CD4-positive, alpha-beta T cell treated with Interferon gamma for 1 hour (primary cell): ENCODE measurements around the gene LYRM2.
A peak's percentile ranks its signal among the peaks of the same experiment; 100 is the strongest.

Experiments
- DNase-seq: peaks from one replicate; pipeline ENCODE4 v3.0.0-alpha.2; 2020

LYRM2 gene, protein sequence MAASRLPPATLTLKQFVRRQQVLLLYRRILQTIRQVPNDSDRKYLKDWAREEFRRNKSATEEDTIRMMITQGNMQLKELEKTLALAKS

GRCh38 chr6:89638320-89639195 is at the start of gene LYRM2:
Gene LYRM2 (minus strand): TSS chr6:89638747. CDS start chr6:89638716, 31 bp downstream.
- DNase-seq = peak; percentile 87

DNA sequence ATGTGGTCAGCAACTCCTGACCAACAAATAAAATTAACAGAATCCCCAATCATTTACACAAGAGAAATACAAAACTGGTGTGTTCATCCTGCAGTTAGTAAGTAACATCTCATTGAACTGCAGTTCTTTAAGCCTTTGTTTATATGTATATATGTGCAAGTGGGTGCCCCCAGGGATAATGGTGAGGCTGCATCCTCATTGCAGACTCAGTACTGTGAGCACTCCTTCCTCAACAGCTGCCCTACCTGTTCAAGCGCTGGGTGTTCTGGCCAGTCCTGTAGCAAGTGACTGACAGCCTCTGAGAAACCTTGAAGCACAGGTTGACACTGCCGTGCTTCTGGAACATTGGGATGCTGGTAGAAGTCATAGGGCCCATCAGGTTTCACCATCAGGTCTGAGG is 49.8 kb upstream of the LYRM2 start:
- no peak for DNase-seq

- DNase-seq = no peak
Measured at GRCh38 chr6:89685311-89685710, 46.8 kb upstream of the LYRM2 start.

DNA sequence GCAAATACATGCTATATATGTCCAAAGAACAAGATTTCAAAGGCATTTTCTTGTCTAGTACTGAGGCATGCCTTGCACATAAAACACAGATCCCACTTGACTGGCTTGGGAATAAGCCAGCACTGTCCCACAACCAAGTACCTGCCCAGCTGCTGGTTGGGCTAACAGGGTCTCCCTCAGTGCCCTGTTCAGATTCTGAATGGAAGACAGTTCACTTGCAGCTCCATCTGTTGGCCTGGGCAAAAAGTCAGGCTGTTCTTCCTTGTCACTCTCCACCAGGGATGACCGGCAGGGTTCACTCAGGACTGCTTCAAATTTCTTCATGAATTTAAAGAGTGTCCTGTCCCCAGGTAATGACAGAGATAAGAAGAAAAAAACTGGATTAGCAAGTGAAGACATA is 44.4 kb upstream of the LYRM2 start:
- no peak for DNase-seq

DNA sequence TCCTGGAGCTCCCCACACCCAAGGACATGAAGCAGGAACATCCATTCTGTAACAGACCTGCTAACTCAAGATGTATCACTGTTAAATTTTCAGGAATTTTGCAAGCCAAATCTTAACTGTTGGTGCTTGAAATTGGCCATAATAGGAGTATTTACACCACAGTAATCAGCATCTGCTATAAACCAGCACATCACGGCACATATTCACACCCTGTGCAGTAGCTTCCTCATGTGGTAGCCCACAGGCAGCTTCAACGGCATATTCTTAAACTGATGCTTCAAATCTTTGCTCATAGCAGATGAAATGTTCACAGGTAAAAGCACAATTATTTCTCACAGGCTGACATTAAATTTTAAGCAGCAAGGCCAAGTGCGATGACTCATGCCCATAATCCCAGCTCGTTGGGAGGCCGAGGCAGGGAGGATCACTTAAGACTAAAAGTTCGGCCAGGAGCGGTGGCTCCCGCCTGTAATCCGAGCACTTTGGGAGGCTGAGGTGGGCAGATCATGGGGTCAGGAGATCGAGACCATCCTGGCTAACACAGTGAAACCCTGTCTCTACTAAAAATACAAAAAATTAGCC is 43.5 kb upstream of the LYRM2 start:
- DNase-seq = no peak

DNA sequence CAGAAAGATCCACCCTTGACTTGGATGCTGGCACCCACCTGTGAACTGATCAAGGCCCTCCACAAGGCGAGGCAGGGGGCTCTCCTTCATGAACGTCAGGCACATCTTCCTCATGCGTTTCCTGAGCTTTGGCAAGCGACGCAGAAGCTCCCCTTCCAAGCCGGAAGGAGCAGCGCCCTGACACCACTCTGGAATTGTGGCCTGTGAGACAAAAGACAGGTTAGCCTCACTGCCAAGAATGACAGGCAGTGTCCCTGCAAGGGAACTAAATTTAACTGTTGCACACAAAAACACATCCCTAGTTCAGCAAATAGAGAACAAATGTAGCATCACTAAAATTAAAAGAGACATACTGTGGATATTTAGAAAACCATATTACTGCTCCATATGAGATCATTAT is 42.0 kb upstream of the LYRM2 start:
- DNase-seq = no peak

GRCh38 chr6:89680150-89680549 is 41.6 kb upstream of the LYRM2 start:
- DNase-seq = no peak

DNA sequence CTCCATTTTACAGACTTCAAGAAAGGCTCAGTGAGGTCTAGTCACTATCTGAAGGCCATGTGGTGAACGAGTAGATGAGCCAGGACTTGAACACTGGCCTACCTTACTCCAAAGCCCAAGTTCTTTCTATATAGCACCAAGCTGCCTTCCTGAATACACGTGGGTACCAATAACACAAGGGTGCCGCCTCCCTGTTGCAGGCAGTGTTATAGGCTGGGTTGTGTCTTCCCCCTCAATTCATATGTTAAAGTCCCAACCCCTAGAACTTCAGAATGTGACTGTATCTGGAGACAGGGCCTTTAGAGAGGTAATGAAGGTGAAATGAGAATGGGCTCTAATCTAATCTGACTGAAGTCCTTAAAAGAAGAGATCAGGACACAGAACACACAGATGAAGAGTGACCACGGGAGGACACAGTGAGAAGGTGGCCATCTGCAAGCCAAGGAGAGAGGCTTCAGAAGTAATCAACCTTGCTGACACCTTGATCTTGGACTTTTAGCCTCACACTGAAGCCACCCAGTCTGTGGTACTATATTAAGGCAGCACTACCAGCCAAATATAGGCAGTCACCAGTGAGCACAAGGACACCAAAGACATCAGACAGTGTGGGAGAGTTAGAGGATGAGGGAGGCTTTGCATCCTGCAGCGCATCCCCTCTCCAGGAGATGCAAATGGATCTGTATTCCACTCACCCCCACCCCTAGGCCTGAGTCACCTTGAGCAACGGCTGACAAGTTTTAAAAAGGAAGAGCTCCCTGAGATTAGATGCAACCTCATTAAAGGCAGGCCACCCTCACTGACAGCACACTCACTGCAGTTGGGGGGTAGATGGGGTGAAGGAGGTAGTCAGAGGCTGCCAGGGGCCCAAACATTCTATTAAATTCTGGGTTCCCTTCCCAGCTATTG is 40.9 kb upstream of the LYRM2 start:
- DNase-seq = no peak

DNA sequence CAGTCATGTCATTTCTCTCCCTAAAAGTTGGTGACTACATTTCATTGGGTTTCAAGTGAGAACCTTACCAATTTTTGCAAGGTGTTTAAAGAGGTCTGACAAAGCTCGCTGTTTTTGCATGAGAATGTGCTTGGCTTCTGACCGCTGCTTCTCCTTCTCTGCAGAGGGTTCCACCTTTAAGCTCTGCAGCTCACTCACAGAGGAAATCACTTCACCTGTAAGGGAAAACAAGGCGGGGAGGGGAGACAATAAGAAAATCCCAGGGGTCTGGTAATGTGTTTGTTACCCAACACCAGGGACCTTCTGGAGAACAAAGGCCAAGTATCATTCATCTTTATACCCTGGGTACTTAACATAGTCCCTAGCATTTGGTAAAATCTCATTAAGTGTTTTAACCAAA is 40.0 kb upstream of the LYRM2 start:
- no peak for DNase-seq

- DNase-seq = no peak
Measured at GRCh38 chr6:89675949-89676748, 37.6 kb upstream of the LYRM2 start.

GRCh38 chr6:89670935-89671565 is 32.5 kb upstream of the LYRM2 start:
- no peak for DNase-seq

DNA sequence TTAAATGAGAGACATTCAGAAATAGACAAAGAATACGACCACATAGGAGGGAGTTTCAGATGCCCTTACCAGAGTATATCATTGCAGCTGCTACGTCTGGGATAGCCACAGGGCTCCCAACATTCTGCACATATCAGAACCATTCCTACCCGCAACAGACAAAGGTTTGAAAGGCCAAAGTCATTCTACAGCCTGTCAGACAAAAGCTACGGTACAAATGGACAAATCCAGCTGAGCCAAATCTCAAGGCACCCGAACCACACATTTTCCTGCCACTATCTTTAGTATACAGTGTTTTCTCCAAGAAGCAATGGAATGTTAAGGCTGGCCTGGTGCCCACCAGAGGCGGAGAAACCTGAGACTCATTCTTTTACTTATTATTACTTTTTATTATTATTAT is 30.5 kb upstream of the LYRM2 start:
- DNase-seq = no peak

DNA sequence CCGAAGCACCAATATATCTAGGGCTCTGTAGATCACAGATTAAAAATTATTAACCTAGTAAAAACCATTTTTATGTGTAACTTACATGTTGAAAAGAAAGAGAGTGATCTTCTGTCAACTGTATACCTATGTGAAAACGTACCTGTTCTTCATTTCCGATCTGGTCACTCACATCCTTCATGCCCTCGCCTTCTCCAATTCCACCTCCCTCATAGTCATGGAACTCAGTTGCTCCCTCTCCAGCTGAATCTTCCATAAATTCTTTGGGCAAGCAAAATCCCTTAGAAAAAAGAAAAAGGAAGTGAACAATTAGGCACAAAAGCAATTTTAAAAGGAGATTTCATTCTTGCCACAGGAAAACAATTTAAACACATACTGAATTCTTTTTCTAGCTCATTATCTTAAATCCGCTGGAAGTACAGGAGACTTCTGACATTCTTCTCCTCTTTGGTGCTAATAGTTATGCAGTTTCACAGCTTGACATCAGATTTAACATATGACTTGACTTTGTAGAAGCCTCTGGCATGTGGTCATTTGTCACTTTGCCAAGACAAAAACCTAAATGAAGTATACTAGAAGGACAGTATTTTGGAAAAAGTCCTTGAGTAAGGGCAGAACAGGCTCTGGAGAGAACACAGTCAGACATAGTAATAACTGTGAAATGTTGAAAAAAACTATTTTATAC is 29.5 kb upstream of the LYRM2 start:
- DNase-seq = no peak

DNA sequence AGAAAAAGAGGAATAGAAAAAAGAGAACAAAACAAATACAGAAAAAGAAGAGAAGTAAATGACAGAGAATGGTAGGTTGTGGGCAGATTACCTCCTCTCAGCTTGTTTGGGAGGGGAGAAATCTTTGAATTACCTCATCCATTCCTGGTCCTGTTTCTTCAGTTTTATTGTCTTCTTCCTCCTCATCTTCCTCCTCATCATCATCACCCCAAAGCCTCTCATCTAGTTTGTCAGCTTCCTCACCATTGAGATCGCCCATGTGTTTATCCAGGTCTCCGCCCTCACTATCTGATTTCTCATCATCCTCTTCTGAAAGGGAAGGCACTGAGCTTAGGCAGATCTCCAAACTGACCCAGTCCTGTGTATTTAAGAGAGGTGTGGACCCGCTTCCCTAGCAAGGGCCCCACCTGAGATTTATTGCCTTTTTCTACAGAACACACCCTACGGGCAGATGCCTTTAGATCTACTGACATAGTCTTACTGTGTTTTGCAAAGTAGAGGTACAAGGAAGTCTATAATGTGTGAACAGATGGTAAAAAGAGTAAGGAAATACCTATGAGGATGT is 24.2 kb upstream of the LYRM2 start:
- no peak for DNase-seq

DNA sequence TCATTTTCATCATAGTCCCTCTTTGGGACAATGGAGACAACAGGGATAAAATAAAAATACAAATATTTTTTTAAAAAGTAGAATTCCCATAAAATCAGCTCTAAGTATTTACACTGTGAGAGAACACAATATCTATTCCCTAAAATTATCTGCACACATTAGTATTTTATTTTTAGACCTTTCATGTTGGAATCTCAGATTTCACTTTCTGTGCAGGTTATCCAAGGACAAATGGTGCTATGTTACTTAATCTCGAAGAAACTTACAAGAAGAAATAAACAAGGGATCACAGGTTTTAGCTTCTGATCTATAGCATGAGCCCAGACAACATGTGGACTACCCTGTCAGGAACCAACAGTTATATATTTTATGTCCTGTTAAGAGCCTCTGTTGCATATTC is 23.0 kb upstream of the LYRM2 start:
- DNase-seq = no peak

GRCh38 chr6:89660981-89661380 is 22.4 kb upstream of the LYRM2 start:
- no peak for DNase-seq

- DNase-seq = no peak
Measured at GRCh38 chr6:89657445-89658158, 19.1 kb upstream of the LYRM2 start.

DNA sequence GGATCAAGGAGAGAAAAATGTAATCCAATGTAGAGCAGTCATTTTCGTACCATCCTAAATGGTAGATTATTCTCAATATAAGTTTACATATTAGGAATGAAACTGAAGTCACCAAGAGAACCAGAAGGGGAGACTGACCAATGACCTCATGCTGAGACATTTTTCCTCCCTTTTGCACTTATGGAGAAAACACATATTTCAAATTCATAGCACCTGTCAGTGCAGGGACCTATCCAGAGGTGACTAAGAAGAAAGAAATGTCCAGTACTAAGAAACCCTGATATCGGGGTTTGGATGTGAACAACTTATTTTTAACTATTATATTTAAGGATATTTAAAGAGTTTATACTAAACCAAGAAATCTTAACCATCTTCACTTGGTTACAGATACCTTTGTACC is 16.6 kb upstream of the LYRM2 start:
- no peak for DNase-seq

- DNase-seq = no peak
Measured at GRCh38 chr6:89650579-89650978, 12.0 kb upstream of the LYRM2 start.

DNA sequence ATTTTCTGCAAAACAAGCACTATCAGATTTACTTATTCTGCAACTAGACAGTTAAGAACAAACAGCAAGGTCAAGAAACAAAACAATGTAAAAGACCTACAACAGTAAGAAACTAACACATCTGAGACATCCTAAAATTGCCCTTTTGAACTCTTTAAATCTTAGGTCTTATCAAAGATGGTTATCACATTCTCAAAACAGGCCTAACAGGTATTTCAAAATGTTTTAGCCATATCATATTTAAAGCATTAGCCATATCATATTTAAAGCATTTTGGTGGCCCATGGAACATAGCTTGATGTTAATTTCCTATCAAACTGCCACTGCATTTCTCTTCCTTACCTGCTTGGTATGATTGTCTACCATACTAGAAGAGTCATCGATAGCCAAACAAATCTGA is 11.1 kb upstream of the LYRM2 start:
- DNase-seq = no peak
